A204.1 (cell line): ENCODE measurements around the gene MAML3.

Experiments
- FAIRE-seq: peaks from 2 replicates; lab custom pipeline; 2012; peaks lifted over from hg19 to GRCh38; lab: Jason Lieb, UNC

Gene MAML3

GRCh38 chr4:140069066-140069465 is 84.9 kb downstream of the MAML3 start:
- no peak for FAIRE-seq

- no peak for FAIRE-seq
These were observed 85.7 kb downstream of the MAML3 start for GRCh38 chr4:140068271-140068670.

- no peak for FAIRE-seq
These were observed 87.7 kb downstream of the MAML3 start for GRCh38 chr4:140066031-140066930.

- no peak for FAIRE-seq
These were observed 88.6 kb downstream of the MAML3 start for GRCh38 chr4:140065393-140065792.

- FAIRE-seq: no peak
These were observed 92.2 kb downstream of the MAML3 start for GRCh38 chr4:140061659-140062289.

GRCh38 chr4:140061194-140061593 is 92.8 kb downstream of the MAML3 start:
- no peak for FAIRE-seq

- no peak for FAIRE-seq
These were observed 94.8 kb downstream of the MAML3 start for GRCh38 chr4:140059159-140059558.

GRCh38 chr4:140057701-140058100 is 96.3 kb downstream of the MAML3 start:
- no peak for FAIRE-seq

- no peak for FAIRE-seq
These were observed 98.0 kb downstream of the MAML3 start for GRCh38 chr4:140056015-140056414.

GRCh38 chr4:140054861-140055260 is 99.1 kb downstream of the MAML3 start:
- FAIRE-seq: no peak

GRCh38 chr4:140053185-140053584 is 100.8 kb downstream of the MAML3 start:
- no peak for FAIRE-seq

- no peak for FAIRE-seq
These were observed 101.9 kb downstream of the MAML3 start for GRCh38 chr4:140052050-140052449.

GRCh38 chr4:140049849-140050637 is 103.9 kb downstream of the MAML3 start:
- FAIRE-seq: no peak

GRCh38 chr4:140049024-140049848 is 104.7 kb downstream of the MAML3 start:
- no peak for FAIRE-seq

- FAIRE-seq: no peak
These were observed 105.5 kb downstream of the MAML3 start for GRCh38 chr4:140048419-140048995.

GRCh38 chr4:140047786-140048185 is 106.2 kb downstream of the MAML3 start:
- FAIRE-seq: no peak

GRCh38 chr4:140047017-140047640 is 106.9 kb downstream of the MAML3 start:
- FAIRE-seq: no peak

GRCh38 chr4:140046543-140046942 is 107.4 kb downstream of the MAML3 start:
- no peak for FAIRE-seq

- FAIRE-seq: no peak
These were observed 108.0 kb downstream of the MAML3 start for GRCh38 chr4:140046016-140046415.

- no peak for FAIRE-seq
These were observed 109.6 kb downstream of the MAML3 start for GRCh38 chr4:140044337-140044902.

GRCh38 chr4:140042634-140043033 is 111.3 kb downstream of the MAML3 start:
- FAIRE-seq: no peak
